Amniotic stem cell (primary cell): ENCODE measurements around the gene SLC35F6.

Source experiments
- DNase-seq: peaks from one replicate; lab custom pipeline; 2025; lab: John Stamatoyannopoulos, UW

Gene SLC35F6, protein sequence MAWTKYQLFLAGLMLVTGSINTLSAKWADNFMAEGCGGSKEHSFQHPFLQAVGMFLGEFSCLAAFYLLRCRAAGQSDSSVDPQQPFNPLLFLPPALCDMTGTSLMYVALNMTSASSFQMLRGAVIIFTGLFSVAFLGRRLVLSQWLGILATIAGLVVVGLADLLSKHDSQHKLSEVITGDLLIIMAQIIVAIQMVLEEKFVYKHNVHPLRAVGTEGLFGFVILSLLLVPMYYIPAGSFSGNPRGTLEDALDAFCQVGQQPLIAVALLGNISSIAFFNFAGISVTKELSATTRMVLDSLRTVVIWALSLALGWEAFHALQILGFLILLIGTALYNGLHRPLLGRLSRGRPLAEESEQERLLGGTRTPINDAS

DNA sequence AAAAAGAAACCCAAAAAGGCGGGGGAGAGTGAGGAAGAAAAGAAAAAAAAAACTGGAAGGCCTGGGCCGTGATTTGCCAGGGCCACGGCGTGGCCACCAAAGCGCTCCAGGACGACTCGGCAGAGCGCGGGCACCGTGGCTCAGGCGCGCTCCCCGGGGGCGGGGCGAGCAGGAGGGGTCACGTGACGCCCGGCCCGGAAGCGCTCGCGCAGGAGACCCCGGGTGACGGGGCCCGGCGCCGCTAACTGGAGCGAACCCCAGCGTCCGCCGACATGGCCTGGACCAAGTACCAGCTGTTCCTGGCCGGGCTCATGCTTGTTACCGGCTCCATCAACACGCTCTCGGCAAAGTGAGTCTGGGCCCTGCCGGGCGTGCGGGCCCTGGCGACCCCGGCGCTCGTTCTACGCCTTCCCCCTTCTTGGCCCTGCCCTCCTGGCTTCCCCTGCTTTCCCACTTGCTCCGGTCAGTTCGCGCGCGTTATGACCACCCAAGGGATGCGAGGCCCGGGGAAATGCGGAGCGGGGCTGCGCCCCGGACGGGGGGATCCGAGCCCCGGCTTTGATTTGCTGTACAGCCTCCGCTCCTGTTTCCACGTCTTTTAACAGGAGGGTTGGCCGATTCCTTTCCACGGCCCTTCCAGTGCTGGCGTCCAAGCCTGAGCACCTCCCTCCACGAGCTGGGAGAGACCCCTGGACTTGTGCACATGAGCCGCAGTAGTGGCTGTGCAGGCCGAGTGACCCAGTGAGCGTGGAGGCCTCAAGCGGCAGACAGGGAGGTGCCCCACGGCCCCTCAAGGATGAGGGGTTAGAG lies at the start of gene SLC35F6:
SLC35F6 (plus strand) TSS at position 207 of the 810 bp plus-strand sequence; CDS start at position 273, 66 bp downstream.
- DNase-seq, result peak; percentile 57

DNA sequence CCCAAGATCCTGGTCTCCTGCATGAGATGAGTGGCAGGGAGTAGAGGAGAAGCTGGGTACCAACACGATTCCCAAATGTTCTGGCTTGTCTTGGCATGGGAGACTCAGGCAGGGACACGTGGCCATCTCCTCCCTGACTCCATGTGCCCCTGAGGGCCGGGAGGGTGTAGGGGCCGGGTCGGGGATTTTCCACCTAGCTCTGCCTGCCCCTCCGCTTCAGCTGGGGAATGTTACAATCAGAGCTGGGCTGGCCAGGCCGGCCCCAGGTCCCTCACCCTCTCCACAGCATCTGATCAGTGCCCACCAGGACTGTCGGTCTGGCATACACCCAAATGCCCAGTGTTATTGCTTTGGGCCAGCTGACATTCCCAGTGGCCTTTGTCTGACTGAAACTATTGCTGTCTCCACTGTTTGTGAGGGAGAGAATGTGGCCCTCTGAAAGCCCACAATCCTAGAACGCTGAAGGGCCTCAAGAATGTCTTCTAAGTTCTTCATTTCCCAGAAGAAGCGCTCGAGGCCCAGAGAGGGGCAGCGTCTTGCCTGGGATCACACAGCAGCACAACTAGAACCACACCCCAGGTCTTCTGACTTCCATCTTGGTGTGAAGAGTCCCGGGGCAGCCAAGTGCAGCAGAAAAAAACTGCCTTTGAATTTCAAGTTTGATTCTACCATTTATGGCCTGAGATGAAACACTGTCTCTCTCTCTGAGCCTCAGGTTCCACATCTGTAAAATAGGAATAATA lies 48.4 kb upstream of the SLC35F6 start:
- DNase-seq, result no peak

DNA sequence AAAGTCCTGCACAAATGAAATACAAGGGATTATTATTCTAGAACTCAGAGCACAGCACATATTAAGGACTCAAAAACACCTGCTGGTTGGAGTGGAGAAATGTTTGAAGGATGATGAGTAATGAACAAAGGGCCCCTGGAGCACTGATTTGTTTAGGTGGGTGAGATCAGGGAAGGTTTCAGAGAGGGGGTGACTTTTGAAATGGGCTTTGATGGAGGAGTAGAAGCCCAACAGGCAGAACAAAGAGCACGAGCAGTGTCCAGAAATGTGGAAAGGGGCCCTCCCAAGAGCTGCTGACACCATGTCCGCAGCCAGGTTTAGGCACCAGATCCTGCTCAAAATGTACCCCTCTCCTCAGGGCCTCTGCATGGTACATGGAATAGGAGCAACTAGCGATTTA lies 47.7 kb upstream of the SLC35F6 start:
- DNase-seq, result no peak

DNA sequence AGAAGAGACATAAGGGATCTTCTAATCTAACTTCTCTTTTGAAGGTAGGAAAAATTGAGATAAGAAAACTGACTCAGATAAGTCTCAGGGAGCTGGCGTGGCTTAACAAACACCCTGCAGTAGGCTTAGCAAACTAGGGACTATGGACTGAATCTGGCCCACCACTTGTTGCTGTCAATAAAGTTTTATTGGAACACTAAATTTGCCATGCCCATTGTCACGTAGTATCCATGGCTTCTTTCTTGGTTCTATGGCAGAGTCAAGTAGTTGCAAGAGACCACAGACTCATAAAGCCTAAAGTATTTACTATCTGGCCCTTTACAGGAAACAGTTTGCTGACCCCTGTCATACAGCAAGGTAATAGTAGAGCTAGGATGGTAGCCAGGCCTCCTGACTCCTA lies 47.3 kb upstream of the SLC35F6 start:
- DNase-seq, result no peak

DNA sequence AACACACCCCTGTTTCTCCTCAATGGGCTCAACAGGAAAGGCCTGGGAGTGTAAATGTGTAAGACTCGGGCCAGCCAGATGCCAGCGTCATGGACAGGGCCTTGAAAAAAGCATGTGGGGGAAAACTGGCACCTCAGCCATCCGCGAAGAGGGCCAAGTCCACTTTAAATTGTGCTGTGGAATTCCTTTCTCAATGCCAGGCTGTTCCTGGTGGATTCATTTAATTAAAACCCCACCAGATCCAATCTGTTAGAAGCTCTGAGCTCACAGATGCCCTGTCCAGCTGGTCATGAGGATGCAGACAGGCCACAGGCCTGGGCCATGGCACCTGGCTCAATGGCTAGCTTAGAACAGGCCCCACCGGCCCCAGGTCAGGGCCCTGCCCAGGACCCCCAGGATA lies 46.7 kb upstream of the SLC35F6 start:
- no peak for DNase-seq

DNA sequence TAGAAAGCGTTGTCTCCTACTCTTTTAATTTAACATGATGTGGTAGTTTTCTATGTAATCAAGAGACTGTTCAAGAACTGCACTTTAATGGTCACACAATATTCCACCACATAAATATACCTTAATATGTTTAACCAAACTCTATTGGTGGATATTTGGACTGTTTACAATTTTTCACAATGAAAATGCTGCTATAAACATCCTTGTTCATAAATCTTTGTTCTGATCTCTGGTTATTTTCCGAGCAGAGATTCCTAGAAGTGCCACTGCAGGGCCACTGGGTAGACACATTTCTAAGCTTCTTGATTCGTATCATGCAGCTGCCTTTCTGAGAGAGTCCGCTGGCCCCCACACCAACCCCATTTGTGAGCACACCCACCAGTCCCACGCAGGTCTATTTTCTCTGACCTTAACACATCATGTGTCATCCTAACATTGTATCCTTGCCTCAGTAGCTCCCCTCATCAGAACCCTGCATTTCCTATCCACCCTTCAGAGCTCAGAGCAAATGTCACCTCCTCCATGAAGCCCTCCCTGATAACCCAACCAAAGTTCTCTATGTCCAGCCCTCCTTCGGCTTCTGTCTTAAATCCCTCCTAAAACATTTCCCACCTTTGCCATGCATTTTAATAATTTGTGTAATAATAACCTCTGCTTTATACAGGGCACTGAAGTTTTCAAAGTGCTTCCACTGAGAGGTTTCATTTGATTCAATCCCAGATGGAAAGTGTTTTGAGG lies 45.0 kb upstream of the SLC35F6 start:
- no peak for DNase-seq

DNA sequence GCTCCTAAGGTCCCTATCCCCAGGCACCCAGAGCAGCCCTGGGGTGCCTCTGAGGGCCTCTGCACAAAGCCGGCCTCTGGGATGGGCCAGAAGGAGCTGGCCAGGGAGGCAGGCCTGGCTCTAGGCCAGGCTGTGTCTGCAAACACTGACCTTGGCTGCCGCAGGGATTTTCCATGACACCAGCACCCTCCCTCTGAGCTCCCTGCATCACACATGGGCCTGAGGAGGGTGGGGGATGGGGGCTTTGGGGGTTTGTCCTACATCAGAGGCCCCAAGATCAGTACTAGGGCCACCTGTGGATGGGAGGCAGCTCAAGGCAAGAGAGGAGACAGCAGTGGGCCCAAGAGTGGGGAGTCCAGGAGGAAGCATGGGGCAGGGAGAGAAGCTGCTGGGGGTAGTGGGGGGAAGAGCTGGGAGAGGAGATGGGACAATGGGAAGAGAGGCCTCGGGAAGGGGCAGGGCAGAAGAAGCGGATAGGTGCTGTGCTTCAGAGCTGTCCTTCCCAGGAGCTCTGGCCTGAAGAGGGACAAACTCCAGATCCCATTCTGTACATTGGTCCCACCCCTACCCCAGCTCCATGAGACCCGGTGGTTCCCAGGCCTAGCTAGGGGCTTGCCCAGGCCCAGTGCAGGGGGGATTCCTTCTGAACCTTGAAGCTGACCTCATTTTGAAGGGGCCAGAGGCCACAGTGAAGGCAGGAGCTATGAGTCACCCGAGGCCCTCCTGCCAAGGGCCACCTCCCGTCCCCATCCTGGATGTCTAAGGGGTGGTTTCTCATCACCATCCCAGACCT lies 43.6 kb upstream of the SLC35F6 start:
- DNase-seq, result no peak

DNA sequence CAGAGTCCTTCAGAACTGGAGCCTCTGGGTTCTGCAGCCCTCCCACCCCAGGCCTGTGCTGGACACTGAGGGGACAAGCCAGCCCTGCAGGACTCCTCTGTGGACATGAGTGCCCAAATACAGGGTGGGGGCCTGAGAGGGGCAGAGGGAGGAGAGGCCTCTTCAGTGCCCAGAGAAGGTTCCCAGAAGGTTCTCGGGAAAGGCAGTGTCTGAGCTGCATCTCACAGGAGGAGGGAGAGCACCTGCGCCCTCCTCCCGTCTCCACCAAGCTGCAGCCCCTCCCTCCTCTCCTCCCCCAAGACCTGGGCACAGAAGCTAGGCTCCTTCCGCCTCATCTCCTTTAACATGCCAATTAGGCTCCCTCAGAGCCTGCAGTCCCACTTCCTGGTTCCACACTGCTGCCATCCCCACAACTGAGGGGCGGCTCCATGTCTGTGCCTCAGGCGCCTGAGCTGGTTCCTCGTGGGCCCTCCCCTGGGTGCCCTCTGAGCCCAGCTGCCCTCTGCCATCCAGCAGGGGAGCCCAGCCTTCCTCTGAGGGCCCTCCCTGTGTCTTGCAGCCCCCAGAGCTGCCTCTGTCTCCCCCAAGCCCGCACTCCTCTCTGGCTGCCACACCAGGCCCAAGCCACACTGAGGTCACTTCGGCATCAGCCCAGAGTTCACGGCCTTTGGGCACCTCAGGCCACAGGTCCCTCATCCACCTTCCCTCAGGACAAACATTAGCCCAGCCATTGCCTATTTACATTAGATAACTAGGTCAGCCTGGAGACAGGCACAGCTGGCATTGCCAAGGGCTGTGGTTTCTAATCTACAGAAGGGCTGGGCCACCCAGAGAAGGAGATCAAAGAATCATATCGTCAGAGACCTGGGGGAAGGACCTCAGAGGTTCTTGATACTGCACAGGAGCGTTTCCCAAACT lies 42.7 kb upstream of the SLC35F6 start:
- no peak for DNase-seq

DNA sequence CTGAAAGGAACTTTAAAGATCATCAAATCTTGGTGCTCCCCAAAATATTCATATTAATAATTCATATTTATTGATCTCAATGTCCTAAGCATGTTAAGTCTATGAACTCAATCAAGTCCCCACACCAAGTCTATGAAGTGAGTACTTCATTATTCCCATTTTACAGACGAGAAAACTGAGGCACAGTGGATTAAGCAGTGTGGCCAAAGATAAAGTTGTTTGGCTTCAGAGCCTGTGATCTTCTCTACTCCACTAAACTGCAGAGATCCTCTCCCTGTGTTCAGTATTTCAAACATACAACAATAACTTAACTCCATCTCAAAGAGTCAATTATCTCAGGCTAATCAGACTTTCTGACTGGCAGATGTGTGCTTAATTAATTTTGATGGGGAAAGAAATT lies 41.8 kb upstream of the SLC35F6 start:
- DNase-seq, result no peak

DNA sequence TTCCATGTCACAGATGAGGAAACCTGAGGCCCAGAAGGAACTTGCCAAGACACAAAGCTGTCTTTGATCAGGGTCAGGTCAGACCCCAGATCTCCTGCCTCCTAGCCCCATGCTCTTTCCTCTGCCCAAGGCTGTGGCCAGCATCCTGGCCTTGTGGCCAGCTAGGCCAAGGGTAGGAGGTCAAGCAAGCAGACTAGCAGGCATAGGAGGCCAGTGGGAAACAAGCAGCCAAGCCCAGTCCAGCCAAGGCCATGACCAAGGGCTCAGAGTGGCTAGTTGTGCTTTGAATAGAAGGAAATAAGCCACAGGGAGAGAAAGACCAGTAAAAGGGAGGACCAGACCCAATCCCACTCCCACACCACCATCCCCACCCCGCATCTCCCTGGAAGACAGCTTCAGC lies 41.2 kb upstream of the SLC35F6 start:
- DNase-seq, result no peak

DNA sequence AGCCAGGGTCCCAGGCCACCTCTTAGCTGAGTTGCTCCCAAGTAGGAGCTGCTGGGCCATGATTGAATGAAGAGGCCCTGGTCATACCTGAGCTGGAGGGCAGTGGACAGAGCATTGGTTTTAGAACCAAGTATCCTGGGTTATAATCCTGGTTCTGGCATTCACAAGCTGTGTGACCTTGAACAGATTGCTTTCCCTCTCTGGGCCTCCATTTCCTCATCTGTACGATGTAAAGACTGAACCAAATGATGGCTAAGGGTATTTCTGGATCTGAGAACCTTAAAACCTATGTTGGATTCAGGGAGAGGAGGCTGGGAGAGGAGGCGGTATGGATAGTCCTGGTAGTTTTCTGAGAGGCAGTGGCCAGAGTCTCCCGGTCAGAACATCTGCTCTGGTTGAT lies 40.6 kb upstream of the SLC35F6 start:
- DNase-seq, result no peak

DNA sequence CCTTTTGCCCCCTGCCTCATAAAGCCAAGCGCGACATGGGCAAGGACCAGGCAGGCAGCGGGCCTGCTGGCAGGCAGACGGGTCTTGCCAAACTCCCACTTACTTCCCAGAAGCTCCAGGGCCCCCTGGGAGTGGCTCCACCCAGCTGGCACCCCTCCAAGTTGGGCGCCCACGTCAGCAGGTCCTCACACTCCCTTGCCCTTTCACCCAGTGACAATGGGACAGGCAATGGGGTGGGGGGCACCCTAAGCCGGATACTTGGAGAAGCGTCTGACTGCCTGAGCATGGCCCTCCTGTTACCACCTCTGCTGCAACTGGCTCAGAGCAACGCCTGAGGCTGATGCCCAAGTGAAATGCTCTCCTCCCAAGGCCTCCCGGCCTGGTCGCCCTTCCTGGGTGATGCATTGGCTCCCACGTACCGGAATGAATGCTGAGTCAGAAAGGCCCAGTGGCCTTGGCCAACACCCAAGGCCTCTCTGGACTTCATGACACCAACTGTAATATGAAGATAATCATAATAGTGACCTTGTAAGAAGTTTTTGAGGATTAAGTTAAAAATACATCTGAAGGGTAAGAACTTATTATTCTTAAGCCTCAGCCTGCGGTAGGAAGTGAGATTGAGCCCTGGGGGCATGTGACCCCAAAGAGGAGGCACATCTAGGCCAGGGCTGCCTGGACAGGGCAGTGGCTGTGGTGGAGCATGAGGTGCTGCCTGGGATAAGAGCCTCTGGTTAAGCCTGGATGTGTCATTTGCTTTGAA lies 39.9 kb upstream of the SLC35F6 start:
- peak; percentile 37 for DNase-seq

DNA sequence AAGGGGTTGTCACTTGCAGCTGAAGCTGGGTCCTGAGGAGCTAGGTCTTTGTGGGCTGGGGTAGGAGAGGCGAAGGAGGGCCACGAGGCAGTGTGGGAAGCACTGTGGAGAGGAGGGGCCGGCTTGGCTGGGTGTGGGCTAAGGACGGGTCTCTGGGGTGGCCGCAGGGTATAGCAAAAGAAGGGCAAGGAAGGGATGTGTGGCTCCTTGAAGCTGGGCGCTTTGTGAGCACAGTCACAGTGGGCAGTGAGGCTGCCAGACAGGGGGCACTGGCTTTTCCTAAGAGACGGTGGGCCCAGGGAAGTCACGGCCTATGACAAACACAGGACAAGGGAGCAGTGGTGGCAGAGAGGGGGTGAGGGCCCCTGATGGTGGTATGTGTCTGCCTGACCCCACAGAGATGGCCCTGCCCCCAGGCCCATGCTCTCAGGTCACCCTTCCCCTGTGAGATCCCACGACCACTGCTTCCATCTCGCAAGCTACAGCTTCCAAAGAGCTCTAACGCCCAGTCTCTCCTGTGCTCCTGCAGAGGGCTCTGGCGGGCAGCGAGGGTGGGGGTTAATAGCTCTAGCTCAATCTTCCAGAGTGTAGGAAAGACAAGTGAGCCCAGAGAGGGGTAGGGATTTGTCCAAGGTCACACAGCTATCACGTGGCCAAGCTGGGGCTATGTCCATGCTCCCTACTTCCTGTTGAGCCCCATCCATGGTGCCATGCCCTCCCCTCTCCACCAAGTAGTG lies 39.1 kb upstream of the SLC35F6 start:
- DNase-seq, result no peak

DNA sequence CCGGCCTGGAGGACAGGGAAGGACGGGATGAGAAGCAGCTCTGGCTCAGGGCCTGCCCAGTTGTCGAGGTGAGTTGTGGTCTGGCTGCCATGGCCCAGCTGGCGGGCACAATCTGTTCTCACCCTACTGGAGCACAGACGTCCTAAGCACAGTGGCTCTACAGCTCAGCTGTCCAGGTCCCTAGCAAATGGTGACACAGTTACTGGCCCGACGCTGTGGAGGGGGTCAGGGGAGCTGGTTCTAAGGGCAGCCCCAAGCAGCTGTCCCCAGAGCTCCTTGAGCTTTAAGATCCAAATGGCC lies 38.6 kb upstream of the SLC35F6 start:
- no peak for DNase-seq

DNA sequence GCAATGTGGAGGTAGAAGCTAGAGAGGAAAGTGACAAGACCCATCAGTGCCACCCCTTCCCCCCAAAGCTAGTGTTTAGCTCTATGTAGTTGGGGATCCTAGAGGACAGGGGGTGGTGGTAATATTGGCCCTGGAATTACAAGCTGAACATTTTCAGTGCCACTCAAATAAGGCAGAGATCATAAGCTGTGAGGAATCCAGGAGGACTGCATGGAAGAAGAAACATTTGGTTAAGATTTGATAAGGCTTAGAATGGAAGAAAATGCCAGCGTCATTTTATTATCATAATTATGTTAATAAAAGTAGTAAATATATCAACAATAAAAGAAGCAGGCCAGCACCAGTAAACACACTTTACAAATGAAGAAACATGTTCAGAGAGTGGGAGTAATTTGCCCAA lies 37.9 kb upstream of the SLC35F6 start:
- no peak for DNase-seq

DNA sequence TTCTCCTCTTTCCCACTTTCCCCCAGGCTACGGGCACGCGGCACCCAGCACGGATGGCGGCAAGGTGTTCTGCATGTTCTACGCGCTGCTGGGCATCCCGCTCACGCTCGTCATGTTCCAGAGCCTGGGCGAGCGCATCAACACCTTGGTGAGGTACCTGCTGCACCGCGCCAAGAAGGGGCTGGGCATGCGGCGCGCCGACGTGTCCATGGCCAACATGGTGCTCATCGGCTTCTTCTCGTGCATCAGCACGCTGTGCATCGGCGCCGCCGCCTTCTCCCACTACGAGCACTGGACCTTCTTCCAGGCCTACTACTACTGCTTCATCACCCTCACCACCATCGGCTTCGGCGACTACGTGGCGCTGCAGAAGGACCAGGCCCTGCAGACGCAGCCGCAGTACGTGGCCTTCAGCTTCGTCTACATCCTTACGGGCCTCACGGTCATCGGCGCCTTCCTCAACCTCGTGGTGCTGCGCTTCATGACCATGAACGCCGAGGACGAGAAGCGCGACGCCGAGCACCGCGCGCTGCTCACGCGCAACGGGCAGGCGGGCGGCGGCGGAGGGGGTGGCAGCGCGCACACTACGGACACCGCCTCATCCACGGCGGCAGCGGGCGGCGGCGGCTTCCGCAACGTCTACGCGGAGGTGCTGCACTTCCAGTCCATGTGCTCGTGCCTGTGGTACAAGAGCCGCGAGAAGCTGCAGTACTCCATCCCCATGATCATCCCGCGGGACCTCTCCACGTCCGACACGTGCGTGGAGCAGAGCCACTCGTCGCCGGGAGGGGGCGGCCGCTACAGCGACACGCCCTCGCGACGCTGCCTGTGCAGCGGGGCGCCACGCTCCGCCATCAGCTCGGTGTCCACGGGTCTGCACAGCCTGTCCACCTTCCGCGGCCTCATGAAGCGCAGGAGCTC lies 36.2 kb upstream of the SLC35F6 start:
- DNase-seq, result no peak

DNA sequence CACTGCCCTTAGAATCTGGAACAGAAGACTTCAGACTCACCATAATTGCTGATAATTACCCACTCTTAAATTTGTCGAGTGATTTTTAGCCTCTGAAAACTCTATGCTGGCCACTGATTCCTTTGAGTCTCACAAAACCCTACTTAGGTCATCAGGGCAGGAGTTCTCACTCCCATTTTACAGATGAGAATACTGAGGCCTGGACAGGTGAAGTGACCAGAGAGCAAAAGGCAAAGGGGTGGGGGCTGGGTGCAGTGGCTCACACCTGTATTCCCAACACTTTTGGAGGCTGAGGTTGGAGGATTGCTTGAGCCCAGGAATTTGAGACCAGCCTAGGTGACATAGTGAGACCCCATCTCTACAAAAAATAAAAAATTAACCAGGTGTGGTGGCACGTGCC lies 34.8 kb upstream of the SLC35F6 start:
- DNase-seq, result no peak
